ENCODE results near the gene IQSEC1.

Gene IQSEC1

GRCh38 chr3:12963922-12964701 is 109.1 kb downstream of the IQSEC1 start:
- FAIRE-seq: no peak

GRCh38 chr3:12963231-12963896 is 109.9 kb downstream of the IQSEC1 start:
- no peak for FAIRE-seq

- FAIRE-seq: no peak
Measured at GRCh38 chr3:12962292-12962691, 110.9 kb downstream of the IQSEC1 start.

GRCh38 chr3:12961697-12962036 is 111.6 kb downstream of the IQSEC1 start:
- no peak for FAIRE-seq

- FAIRE-seq: no peak
Measured at GRCh38 chr3:12961007-12961696, 112.1 kb downstream of the IQSEC1 start.

- no peak for FAIRE-seq
Measured at GRCh38 chr3:12960497-12960896, 112.7 kb downstream of the IQSEC1 start.

GRCh38 chr3:12959838-12960378 is 113.3 kb downstream of the IQSEC1 start:
- FAIRE-seq: no peak

GRCh38 chr3:12959410-12959809 is 113.8 kb downstream of the IQSEC1 start:
- no peak for FAIRE-seq

GRCh38 chr3:12957824-12958792 is 115.1 kb downstream of the IQSEC1 start:
- no peak for FAIRE-seq

GRCh38 chr3:12957339-12957738 is 115.9 kb downstream of the IQSEC1 start:
- no peak for FAIRE-seq

- FAIRE-seq: no peak
Measured at GRCh38 chr3:12956316-12956660, 116.9 kb downstream of the IQSEC1 start.

GRCh38 chr3:12955651-12956315 is 117.4 kb downstream of the IQSEC1 start:
- FAIRE-seq: no peak

- FAIRE-seq: no peak
Measured at GRCh38 chr3:12954891-12955650, 118.2 kb downstream of the IQSEC1 start.

GRCh38 chr3:12954180-12954579 is 119.0 kb downstream of the IQSEC1 start:
- no peak for FAIRE-seq

- FAIRE-seq: no peak
Measured at GRCh38 chr3:12953201-12953995, 119.8 kb downstream of the IQSEC1 start.

- FAIRE-seq: no peak
Measured at GRCh38 chr3:12952343-12953200, 120.7 kb downstream of the IQSEC1 start.

- FAIRE-seq: no peak
Measured at GRCh38 chr3:12948891-12949711, 124.1 kb downstream of the IQSEC1 start.

GRCh38 chr3:12948371-12948770 is 124.9 kb downstream of the IQSEC1 start:
- FAIRE-seq: no peak

Data from colon (tissue), 2 donors.